NCI-H82 treated with DMSO at 0.1 percent for 48 hours (cell line): ENCODE data around the gene CACTIN.
"Not testable (repeated sequence)": the region's sequence is repeated elsewhere in the genome, so short reads cannot be mapped to it uniquely, and the experiment has no call there.

Experiments
- DNase-seq: peaks from one replicate; lab custom pipeline; 2025; ENCODE audit not compliant: unreplicated experiment; lab: John Stamatoyannopoulos, UW

Gene CACTIN

GRCh38 chr19:3626473-3627350 lies at the start of gene CACTIN:
TSS of gene CACTIN (minus strand) at chr19:3626790. CDS start at chr19:3626762, 28 bp downstream.
- DNase-seq, result peak; percentile 94

- DNase-seq, result no peak
Measured at GRCh38 chr19:3674784-3675543, 48.4 kb upstream of the CACTIN start.

GRCh38 chr19:3673506-3674439 lies 47.2 kb upstream of the CACTIN start:
- no peak for DNase-seq

GRCh38 chr19:3672993-3673392 lies 46.4 kb upstream of the CACTIN start:
- DNase-seq, result no peak

- no peak for DNase-seq
Measured at GRCh38 chr19:3672575-3672948, 46.0 kb upstream of the CACTIN start.

GRCh38 chr19:3671680-3672574 lies 45.3 kb upstream of the CACTIN start:
- no peak for DNase-seq

GRCh38 chr19:3670796-3671679 lies 44.4 kb upstream of the CACTIN start:
- DNase-seq, result no peak

- no peak for DNase-seq
Measured at GRCh38 chr19:3669947-3670795, 43.6 kb upstream of the CACTIN start.

- DNase-seq, result no peak
Measured at GRCh38 chr19:3669082-3669946, 42.7 kb upstream of the CACTIN start.

- no peak for DNase-seq
Measured at GRCh38 chr19:3668331-3669081, 41.9 kb upstream of the CACTIN start.

GRCh38 chr19:3667766-3668165 lies 41.2 kb upstream of the CACTIN start:
- DNase-seq, result no peak

GRCh38 chr19:3667037-3667638 lies 40.5 kb upstream of the CACTIN start:
- no peak for DNase-seq

- not testable (repeated sequence) for DNase-seq
Measured at GRCh38 chr19:3666545-3666856, 39.9 kb upstream of the CACTIN start.

GRCh38 chr19:3665681-3666544 lies 39.3 kb upstream of the CACTIN start:
- no peak for DNase-seq

GRCh38 chr19:3664879-3665642 lies 38.5 kb upstream of the CACTIN start:
- DNase-seq, result no peak
